ENCODE results near the gene ZFP69.

The ZFP69 gene

DNA sequence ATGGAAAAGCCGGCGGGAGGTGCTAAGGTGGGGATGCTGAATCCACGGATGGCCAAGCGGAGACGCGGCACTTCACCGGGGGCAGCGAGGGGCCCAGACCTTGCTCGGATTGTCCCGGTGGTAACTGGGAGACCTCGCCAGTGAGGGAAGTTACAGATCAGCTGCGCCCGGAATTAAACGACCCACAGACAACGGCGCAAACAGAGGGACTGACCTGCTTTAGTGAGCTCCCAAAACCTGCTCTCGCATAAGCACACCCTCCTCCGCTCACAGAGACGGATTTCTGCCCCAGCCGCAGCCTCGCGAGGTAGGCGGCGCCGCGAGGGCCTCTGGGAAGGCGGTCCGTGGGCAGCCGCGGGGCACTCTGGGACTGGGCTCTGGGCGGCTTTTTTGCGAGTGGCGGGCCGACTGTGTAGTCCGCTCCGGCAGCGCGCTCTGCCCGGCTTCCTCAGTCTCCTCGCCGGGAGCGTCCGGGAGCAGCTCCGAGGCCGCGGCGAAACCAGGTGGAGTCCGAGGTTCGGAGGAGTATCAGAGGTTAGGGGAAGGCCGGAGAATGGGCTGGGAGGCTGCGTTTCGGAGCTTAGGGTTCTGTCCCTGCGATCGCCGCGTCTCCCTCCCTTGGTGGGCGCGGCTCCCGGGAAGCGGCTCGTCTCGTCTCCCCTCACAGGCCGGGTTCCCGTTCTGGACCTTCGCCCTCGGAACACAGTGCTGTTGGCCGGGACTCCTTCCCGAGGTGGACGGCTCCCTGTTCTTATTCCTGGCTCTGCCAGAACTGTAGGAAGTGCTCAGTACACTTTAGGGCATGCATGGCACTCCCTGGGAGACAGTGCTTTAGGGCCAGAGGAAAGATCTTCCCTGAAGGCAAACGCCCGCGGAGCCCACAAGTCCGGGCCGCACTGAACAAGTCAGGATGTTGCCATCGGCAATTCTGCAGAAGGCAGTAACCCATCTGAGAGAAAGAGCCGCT, 31.6 kb downstream of the ZFP69 start, which contains the start of gene EXO5:
Gene EXO5 (plus strand): TSS at position 393 of the 967 bp plus-strand sequence. CDS start 5,778 bp downstream, outside the sequence.
- DNase-seq (ENCODE audit: low read depth), result peak; percentile 38

DNA sequence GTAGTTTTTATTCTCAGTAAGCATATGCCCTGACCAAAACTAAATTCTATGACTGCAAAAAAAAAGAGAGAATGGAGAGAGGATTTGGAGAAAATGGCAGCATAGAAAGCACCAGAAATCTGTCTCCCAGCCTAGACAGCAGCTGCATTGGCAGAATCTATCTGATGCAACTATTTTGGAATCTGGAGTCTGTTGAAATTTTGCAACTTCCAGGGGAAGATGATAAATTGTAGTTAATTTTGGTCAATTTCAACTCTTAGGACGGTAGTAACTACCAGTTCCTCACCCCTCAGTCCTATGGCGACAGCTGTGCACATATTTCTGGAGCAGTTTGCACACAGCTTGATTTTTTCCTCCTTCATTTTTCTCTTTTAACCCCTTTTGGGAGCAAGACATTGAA, 42.4 kb downstream of the ZFP69 start:
- no peak for DNase-seq (ENCODE audit: low read depth)

DNA sequence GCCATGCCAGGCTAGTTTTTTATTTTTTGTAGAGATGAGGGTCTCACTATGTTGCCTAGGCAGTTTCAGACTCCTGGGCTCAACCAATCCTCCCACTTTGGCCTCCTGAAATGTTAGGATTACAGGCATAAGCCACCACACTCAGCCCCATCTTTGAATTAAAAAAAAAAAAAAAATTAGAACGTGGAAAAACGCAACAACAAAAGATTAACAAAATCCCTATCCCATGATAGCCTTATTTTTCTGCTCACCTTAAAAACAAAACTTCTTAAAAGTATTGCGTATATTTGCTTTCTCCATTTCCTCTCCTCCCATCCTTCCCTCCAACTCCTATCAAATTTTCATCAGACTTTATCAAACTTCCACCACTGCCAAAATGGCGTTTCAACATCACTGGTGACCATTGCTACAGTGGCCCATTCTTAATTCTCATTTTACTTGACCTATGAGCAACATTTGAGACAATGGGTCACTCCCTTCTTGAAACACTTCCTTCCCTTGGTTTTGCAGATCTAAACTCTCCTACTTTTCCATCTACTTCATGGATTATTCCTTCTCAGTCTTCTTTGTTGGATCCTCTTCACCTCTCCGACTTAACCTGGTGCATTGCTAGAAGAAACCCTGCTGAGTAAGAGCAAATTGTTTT, 53.8 kb downstream of the ZFP69 start:
- no peak for DNase-seq (ENCODE audit: low read depth)

DNA sequence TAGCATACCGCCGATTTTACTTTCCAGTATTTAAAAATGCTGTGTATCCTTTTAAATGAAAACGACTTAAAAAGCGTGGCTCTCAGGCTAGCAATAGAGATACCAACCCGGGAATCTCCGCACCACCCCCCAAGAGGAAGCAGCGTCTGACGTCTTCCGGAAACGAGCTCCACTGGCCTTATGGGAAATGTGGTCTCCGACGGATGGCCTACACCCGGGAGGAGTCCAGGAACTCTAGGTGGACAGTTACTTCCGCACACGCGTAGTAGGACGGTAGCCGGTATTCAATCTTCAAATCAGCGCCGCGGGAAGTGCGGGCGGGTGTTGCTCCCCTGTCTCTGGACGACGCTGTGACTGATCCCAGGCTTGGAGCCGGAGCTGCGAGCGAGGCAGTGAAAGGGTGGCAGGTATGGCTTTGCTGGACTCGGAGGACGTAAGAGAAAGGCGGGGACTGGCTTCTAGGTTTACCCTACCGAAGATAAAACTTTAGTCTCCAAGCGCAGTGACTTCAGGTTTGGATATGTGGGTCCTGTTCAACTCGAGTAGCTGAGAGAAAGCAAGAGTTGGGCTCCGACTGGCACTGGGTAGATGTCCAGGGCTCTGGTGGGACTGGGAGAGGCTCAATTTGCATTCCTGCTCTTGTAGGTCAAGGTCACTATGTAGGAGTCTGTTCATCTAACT, 54.4 kb downstream of the ZFP69 start, which contains the start of gene ZNF684:
Gene ZNF684 (plus strand): TSS at position 257 of the 681 bp plus-strand sequence. CDS start 1,530 bp downstream, outside the sequence.
- peak; percentile 81 for DNase-seq (ENCODE audit: low read depth)

DNA sequence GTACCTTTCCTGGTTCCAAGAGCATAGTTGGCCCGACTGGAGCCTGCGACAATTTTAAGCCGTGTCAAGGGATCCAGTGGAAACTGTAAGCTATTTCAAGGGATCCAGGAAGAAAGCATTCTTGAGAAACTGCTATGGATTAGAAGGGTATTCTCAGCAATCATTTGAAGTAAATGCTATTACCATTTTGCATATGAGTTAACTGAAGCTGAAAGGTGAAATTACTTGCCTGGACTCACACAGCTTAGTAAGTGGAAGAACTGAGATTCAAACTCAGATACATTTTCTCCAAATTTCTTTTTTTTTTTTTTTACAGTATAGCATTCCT, 54.9 kb downstream of the ZFP69 start:
- DNase-seq (ENCODE audit: low read depth), result no peak

DNA sequence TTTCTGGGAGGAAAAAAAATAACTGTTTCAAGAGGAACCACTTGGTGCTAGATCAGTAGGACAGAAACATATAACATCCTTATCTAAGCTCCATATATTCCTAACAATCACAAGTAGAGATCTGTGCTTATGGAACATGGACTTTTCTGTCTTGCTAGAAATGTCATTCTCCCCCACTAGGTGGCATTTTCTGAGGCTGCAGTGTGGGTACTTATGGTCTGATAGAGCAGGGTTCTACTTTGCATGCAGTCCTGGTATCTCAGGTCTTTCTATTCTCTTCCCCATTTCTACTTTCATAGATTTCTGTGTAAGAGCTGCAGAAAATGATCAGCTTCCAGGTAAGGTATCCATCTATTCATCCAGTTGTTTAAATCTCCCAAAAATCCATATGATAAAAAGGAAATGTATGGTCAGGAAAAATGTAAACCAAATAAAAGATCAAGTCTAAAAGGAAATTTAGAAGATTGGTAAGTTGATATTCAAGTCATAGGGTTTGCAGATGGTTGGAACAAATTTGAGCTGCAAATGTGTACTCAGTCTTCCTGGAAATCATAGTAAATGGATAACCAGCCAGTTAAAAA, 55.8 kb downstream of the ZFP69 start:
- peak; percentile 14 for DNase-seq (ENCODE audit: low read depth)

DNA sequence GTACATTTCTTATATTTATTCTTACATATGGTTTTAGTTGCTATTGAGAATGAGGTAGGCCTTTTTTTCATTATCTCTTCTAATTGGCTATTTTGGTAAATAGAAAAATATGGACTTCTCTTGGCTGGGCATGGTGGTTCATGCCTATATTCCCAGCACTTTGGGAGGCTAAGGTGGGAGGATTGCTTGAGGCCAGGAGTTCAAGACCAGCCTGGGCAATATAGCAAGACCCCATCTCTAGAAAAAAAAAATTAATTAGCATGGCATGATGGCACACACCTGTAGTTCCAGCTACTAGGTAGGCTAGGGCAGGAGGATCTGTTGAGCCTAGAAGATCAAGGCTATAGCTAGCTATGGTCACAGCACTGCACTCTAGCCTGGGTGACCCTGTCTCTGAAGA, 57.5 kb downstream of the ZFP69 start:
- no peak for DNase-seq (ENCODE audit: low read depth)

DNA sequence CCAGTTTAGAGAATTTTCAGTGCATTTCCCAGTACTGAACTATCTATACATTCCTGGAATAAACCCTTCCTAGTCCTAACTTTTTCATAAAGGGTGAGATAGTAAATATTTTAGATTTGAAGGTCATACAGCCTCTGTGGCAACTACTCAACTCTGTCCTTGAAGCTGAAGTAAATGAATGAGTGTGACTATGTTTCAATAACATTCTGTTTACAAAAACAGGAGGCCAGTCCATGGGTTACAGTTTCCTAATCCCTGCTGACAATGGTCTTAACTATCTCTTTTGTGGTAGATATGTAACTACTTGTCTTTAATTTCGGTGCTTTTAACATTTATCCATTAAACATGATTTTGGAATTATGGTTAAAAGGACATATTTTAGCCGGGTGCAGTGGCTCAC, 58.6 kb downstream of the ZFP69 start:
- no peak for DNase-seq (ENCODE audit: low read depth)

DNA sequence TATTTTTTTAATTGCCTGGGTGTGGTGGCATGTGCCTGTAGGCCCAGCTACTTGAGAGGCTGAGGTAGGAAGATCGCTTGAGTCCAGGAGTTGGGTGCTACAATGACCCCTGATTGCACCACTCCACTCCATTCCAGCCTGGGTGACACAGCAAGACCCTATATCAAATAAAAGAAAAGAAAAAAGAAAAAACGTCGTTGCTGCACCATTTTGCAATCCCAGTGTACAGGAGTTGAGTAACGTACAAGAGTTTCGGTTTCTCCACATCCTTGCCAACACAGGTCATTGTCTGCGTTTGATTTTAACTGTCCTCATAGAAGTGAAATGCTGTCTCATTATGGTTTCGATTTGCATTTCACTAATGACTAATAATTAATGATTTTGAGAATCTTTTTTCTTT, 62.2 kb downstream of the ZFP69 start:
- no peak for DNase-seq (ENCODE audit: low read depth)

Measured in GM04503 (cell line).